Middle frontal gyrus (tissue), 1 donor: ENCODE data around the gene CACNA1C.

Experiments used
- DNase-seq: peaks from one replicate; pipeline ENCODE4 v3.0.0-alpha.2; 2015; ENCODE audit warnings: low spot score; ENCODE audit errors: extremely low spot score

The CACNA1C gene

GRCh38 chr12:2337031-2338010 is 284.5 kb downstream of the CACNA1C start:
- DNase-seq, result no peak

GRCh38 chr12:2338381-2338780 is 285.6 kb downstream of the CACNA1C start:
- DNase-seq, result no peak

GRCh38 chr12:2338991-2339431 is 286.2 kb downstream of the CACNA1C start:
- DNase-seq, result no peak

GRCh38 chr12:2341051-2341751 is 288.4 kb downstream of the CACNA1C start:
- no peak for DNase-seq

GRCh38 chr12:2341871-2342270 is 289.1 kb downstream of the CACNA1C start:
- DNase-seq, result no peak

- no peak for DNase-seq
Observed at GRCh38 chr12:2343681-2344080, 290.9 kb downstream of the CACNA1C start.

- no peak for DNase-seq
Observed at GRCh38 chr12:2344476-2344875, 291.7 kb downstream of the CACNA1C start.

- no peak for DNase-seq
Observed at GRCh38 chr12:2344885-2345284, 292.1 kb downstream of the CACNA1C start.

- DNase-seq, result no peak
Observed at GRCh38 chr12:2345902-2346301, 293.1 kb downstream of the CACNA1C start.

GRCh38 chr12:2346416-2346815 is 293.6 kb downstream of the CACNA1C start:
- no peak for DNase-seq

- no peak for DNase-seq
Observed at GRCh38 chr12:2347137-2347843, 294.5 kb downstream of the CACNA1C start.

- DNase-seq, result no peak
Observed at GRCh38 chr12:2347844-2348481, 295.2 kb downstream of the CACNA1C start.

- no peak for DNase-seq
Observed at GRCh38 chr12:2348482-2348852, 295.7 kb downstream of the CACNA1C start.

GRCh38 chr12:2351161-2351560 is 298.4 kb downstream of the CACNA1C start:
- DNase-seq, result no peak

GRCh38 chr12:2352203-2352602 is 299.4 kb downstream of the CACNA1C start:
- DNase-seq, result no peak

- no peak for DNase-seq
Observed at GRCh38 chr12:2353281-2353680, 300.5 kb downstream of the CACNA1C start.

- DNase-seq, result no peak
Observed at GRCh38 chr12:2353691-2354090, 300.9 kb downstream of the CACNA1C start.

GRCh38 chr12:2354151-2354991 is 301.6 kb downstream of the CACNA1C start:
- peak; percentile 32 for DNase-seq

GRCh38 chr12:2355198-2355597 is 302.4 kb downstream of the CACNA1C start:
- no peak for DNase-seq

GRCh38 chr12:2355604-2356003 is 302.8 kb downstream of the CACNA1C start:
- no peak for DNase-seq
